Esophagus squamous epithelium (tissue), 5 donors: ENCODE data around the gene CTSW. TPM values are rescaled to one million over a fixed set of nuclear protein-coding genes. Genes with fewer than 3 reads are reported as not detected.

Experiments used
- DNase-seq: peaks from one replicate; lab custom pipeline; 2025; lab: John Stamatoyannopoulos, UW
- H3K27ac ChIP-seq, 4 donors: fragments of 200-600 bp; sonication (generic); one replicate each; pipeline ENCODE4 v1.5.1; 2016 to 2019; ENCODE audit warnings: mild to moderate bottlenecking in 1 of 4
- H3K27me3 ChIP-seq, 4 donors: fragments of 200-600 bp; sonication (generic); 1 replicate in 3 of 4; 2 replicates in 1 of 4; pipeline versions ENCODE4 v1.5.1 to v1.6.0; 2017 to 2021; ENCODE audit warnings: antibody characterized with exemption in 1 of 4
- H3K36me3 ChIP-seq, 3 donors: fragments of 200-600 bp; sonication (generic); one replicate each; pipeline ENCODE4 v1.5.1; 2016 to 2019
- H3K4me1 ChIP-seq, 3 donors: fragments of 200-600 bp; sonication (generic); one replicate each; pipeline ENCODE4 v1.5.1; 2017 to 2019
- H3K4me3 ChIP-seq, 4 donors: fragments of 200-600 bp; sonication (generic); 1 replicate in 3 of 4; 2 replicates in 1 of 4; pipeline ENCODE4 v1.5.1; 2016 to 2019; ENCODE audit warnings: mild to moderate bottlenecking in 2 of 4, moderate library complexity in 1 of 4
- H3K9me3 ChIP-seq, 3 donors: fragments of 200-600 bp; sonication (generic); one replicate each; pipeline ENCODE4 v1.5.1; 2016 to 2019
- CTCF ChIP-seq, 6 experiments: fragments of 450-650 bp in 4 of 6; fragments of 200-600 bp in 2 of 6; sonication (generic) in 2 of 6; IDR thresholded peaks; one replicate each; pipeline ENCODE4 v1.5.1; 2016 to 2019; ENCODE audit warnings: antibody characterized with exemption in 6 of 6, mild to moderate bottlenecking in 4 of 6, moderate library complexity in 4 of 6
- POLR2A ChIP-seq, 4 donors: fragments of 450-650 bp; IDR thresholded peaks; one replicate each; pipeline ENCODE4 v1.6.1; 2017; ENCODE audit warnings: antibody characterized with exemption in 4 of 4, mild to moderate bottlenecking in 4 of 4, moderate library complexity in 3 of 4
- WGBS, 2 donors: methylation state at CpG; one replicate each; pipeline ENCODE4 v1.1.5; 2018; 5-methylcytosine and 5-hydroxymethylcytosine counted together
- intact Hi-C: fragments of 100-400 bp; cut with DNase I; formaldehyde crosslinking; loops from one replicate; pipeline ENCODE4 v1.15.0; 2022
- total RNA-seq, 4 donors: library from RNA; depleted of rRNA; stranded (reverse); fragments of >200 nt; gene quantifications; one replicate each; pipeline ENCODE4 v1.1.0, GENCODE V29; 2016
- donor health status: DM: yes; HTN: yes; CAD: no.

Gene CTSW
- total RNA-seq, 4 donors from 2014 or later = 0.21 to 3.6 (median 1.8) TPM

DNA sequence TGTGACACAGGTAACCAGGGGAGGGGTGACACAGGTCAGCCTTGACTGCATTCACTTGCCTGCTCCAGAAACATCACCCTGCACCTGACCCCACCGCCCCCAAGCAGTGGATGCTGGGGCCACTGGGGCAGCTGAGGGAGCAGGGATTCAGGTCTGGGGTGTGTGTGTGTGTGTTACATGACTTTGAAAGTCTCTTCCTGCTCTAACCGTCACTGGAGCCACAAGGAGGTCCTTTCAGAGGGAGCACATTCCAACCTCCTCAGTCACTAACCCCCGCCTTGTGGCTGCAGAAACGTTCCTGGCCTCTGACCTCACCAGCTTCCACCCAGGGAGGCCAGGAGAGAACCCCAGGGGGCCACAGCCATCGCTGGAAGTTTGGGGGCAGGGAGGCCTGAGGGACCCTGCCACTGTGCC lies 23.4 kb downstream of the CTSW start:
- no peak for TF ChIP-seq CTCF (IDR thresholded peaks at IDR 0.05)
- no peak for TF ChIP-seq POLR2A (IDR thresholded peaks at IDR 0.05)
- H3K36me3 ChIP-seq = no peaks in the 10 kb centered on the region
- H3K9me3 ChIP-seq = no peaks in the 10 kb centered on the region
- WGBS, 2 donors = 29 to 83% methylated on average over 1 to 2 of the region's 5 CpGs
- no peak overlapping the region for H3K4me3 ChIP-seq
- peaks cover 5 to 36% (median 7%) of the 10 kb centered on the region in 3 donors for H3K4me1 ChIP-seq
- H3K27ac ChIP-seq = peak overlapping the region in 2 of 4 donors; percentile 20 to 40
- peaks cover 0 to 11% (median 0%) of the 10 kb centered on the region in 4 donors for H3K27me3 ChIP-seq
- DNase-seq = no peak
- intact Hi-C loops = no loop called here

- Histone ChIP-seq H3K9me3 (no peaks in the 10 kb centered on the region), H3K27ac (no peak overlapping the region), H3K4me3 (no peak overlapping the region), H3K36me3 (no peaks in the 10 kb centered on the region), H3K27me3 (peaks cover 0 to 11% (median 0%) of the 10 kb centered on the region in 4 donors), H3K4me1 (peaks cover 5 to 31% (median 7%) of the 10 kb centered on the region in 3 donors)
- no peak for DNase-seq
- TF ChIP-seq POLR2A (IDR thresholded peaks at IDR 0.05) (no peak), CTCF (IDR thresholded peaks at IDR 0.05) (no peak)
- WGBS, 2 donors = 71 to 74% methylated on average over 8 of the region's 8 CpGs
- intact Hi-C loops = no loop called here
Observed at GRCh38 chr11:65903715-65904114, 24.1 kb downstream of the CTSW start.

- Histone ChIP-seq H3K4me3 (no peak overlapping the region), H3K27me3 (no peaks in the 10 kb centered on the region), H3K27ac (no peak overlapping the region), H3K9me3 (no peaks in the 10 kb centered on the region), H3K4me1 (peaks cover 0 to 13% (median 4%) of the 10 kb centered on the region in 3 donors), H3K36me3 (no peaks in the 10 kb centered on the region)
- TF ChIP-seq CTCF (IDR thresholded peaks at IDR 0.05) (no peak), POLR2A (IDR thresholded peaks at IDR 0.05) (no peak)
- 72 to 76% methylated on average over 5 of the region's 5 CpGs for WGBS, 2 donors
- intact Hi-C loops = no loop called here
- no peak for DNase-seq
Observed at GRCh38 chr11:65906602-65907001, 27.0 kb downstream of the CTSW start.

DNA sequence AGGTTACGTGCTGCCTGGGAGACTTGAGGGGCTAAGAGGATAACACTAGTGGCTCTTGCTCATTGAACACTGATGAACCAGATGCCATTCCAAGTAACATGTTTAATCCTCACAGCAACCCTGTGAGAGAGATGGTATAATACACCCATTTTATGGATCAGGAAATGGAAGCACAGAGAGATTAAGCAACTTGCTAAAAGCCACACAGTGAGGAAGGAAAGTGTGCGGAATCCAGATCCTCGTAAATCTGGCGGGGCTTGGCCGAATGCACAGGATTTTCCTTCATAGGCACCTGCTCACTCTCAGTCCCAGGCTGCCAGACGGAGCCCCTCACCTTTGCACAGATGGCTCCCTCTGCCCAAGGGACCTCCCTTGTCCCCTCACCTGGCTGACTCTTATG lies 28.2 kb downstream of the CTSW start:
- Histone ChIP-seq H3K9me3 (no peaks in the 10 kb centered on the region), H3K4me1 (peaks cover 10 to 22% (median 17%) of the 10 kb centered on the region in 3 donors), H3K36me3 (no peaks in the 10 kb centered on the region), H3K27me3 (no peaks in the 10 kb centered on the region), H3K27ac (no peak overlapping the region), H3K4me3 (no peak overlapping the region)
- no peak for DNase-seq
- intact Hi-C loops = no loop called here
- 86 to 88% methylated on average over 6 of the region's 6 CpGs for WGBS, 2 donors
- TF ChIP-seq POLR2A (IDR thresholded peaks at IDR 0.05) (no peak), CTCF (IDR thresholded peaks at IDR 0.05) (no peak)

GRCh38 chr11:65911682-65912568 lies 32.3 kb downstream of the CTSW start:
- no peak overlapping the region for H3K4me3 ChIP-seq
- 7 to 40% methylated on average over 9 to 12 of the region's 14 CpGs for WGBS, 2 donors
- DNase-seq = no peak
- no peaks in the 10 kb centered on the region for H3K9me3 ChIP-seq
- peak overlapping the region; percentile 54 to 81 (median 60) for H3K27ac ChIP-seq
- peaks cover 0 to under 1% (median 0%) of the 10 kb centered on the region in 3 donors for H3K36me3 ChIP-seq
- no peaks in the 10 kb centered on the region for H3K27me3 ChIP-seq
- TF ChIP-seq POLR2A (IDR thresholded peaks at IDR 0.05) (peak in 1 of 4 donors; percentile 21), CTCF (IDR thresholded peaks at IDR 0.05) (peak in 3 of 6 experiments; percentile 20 to 34 (median 34))
- intact Hi-C loops = no loop called here
- H3K4me1 ChIP-seq = peaks cover 37 to 60% (median 44%) of the 10 kb centered on the region in 3 donors
